ENCODE results near the gene MYO1D.
A peak's percentile ranks its signal among the peaks of the same experiment; 100 is the strongest.

Gene MYO1D

GRCh38 chr17:32916134-32916533 lies 39.2 kb upstream of the MYO1D start:
- no peak for DNase-seq (ENCODE audit: extremely low read depth, low read depth)
- no peak for TF ChIP-seq CTCF (IDR thresholded peaks at IDR 0.05; ENCODE audit: low read depth, low read length, missing control alignments)
- no peak overlapping the region for H3K4me3 ChIP-seq (replicated peaks; ENCODE audit: low read depth, low read length)

- DNase-seq (ENCODE audit: extremely low read depth, low read depth) = no peak
- H3K4me3 ChIP-seq (replicated peaks; ENCODE audit: low read depth, low read length) = no peak overlapping the region
- TF ChIP-seq CTCF (IDR thresholded peaks at IDR 0.05; ENCODE audit: low read depth, low read length, missing control alignments) = no peak
Observed at GRCh38 chr17:32915245-32915644, 38.3 kb upstream of the MYO1D start.

GRCh38 chr17:32914181-32914580 lies 37.3 kb upstream of the MYO1D start:
- TF ChIP-seq CTCF (IDR thresholded peaks at IDR 0.05; ENCODE audit: low read depth, low read length, missing control alignments) = no peak
- DNase-seq (ENCODE audit: extremely low read depth, low read depth) = no peak
- no peak overlapping the region for H3K4me3 ChIP-seq (replicated peaks; ENCODE audit: low read depth, low read length)

- no peak for DNase-seq (ENCODE audit: extremely low read depth, low read depth)
- H3K4me3 ChIP-seq (replicated peaks; ENCODE audit: low read depth, low read length) = no peak overlapping the region
- TF ChIP-seq CTCF (IDR thresholded peaks at IDR 0.05; ENCODE audit: low read depth, low read length, missing control alignments) = no peak
Observed at GRCh38 chr17:32913593-32913992, 36.7 kb upstream of the MYO1D start.

GRCh38 chr17:32912218-32912897 lies 35.4 kb upstream of the MYO1D start:
- TF ChIP-seq CTCF (IDR thresholded peaks at IDR 0.05; ENCODE audit: low read depth, low read length, missing control alignments) = peak; percentile 20
- H3K4me3 ChIP-seq (replicated peaks; ENCODE audit: low read depth, low read length) = no peak overlapping the region
- peak; percentile 59 for DNase-seq (ENCODE audit: extremely low read depth, low read depth)

- H3K4me3 ChIP-seq (replicated peaks; ENCODE audit: low read depth, low read length) = no peak overlapping the region
- TF ChIP-seq CTCF (IDR thresholded peaks at IDR 0.05; ENCODE audit: low read depth, low read length, missing control alignments) = no peak
- DNase-seq (ENCODE audit: extremely low read depth, low read depth) = no peak
Observed at GRCh38 chr17:32910769-32911168, 33.8 kb upstream of the MYO1D start.
